SK-N-MC (cell line): Measurements from ENCODE around the gene HNRNPAB.

Source experiments
- EZH2 ChIP-seq: fragments of 200-600 bp; sonication (generic); IDR thresholded peaks from one replicate; pipeline ENCODE4 v1.6.1; 2017; ENCODE audit warnings: antibody characterized with exemption
- FOXP2 ChIP-seq: optimal IDR thresholded peaks from 2 replicates; pipeline ENCODE3; 2011; ENCODE audit warnings: mild to moderate bottlenecking, moderate library complexity; ENCODE audit not compliant: insufficient read depth; ENCODE audit errors: extremely low read length, control extremely low read depth
- POLR2AphosphoS5 ChIP-seq: IDR thresholded peaks from 2 replicates; pipeline ENCODE4 v1.6.1; 2012; ENCODE audit warnings: mild to moderate bottlenecking, low read depth, low read length, borderline replicate concordance

DNA sequence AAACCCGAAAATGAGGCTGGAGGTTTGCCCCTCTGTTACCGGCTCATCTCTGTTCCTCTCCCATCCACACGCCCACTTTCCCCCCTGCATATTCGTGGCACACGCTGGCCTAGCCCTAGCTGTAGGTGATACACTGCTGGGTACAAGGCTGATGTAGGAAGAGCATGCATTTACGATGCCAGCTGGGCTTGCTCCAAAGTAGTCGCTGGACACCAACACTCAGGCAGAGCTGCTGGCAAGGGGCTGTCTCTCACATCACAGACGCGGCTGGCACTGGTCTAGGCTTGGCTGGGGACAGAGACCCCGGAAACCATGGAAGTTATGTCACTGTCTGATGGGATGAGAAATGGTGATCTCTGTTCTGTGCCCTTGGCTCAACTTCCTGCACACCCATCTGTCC, 38.1 kb downstream of the HNRNPAB start:
- TF ChIP-seq POLR2AphosphoS5 (no peak), EZH2 (no peak), FOXP2 (no peak)
